GM12873 (cell line): Measurements from ENCODE around the gene CCKAR.

Source experiments
- TF ChIP-seq, protein P1 (sequence below): IDR thresholded peaks from 2 replicates; pipeline ENCODE4 v1.5.1; 2012; ENCODE audit warnings: low read depth, mild to moderate bottlenecking, moderate library complexity, low read length, control low read depth; ENCODE audit not compliant: insufficient read depth; ENCODE audit errors: missing control alignments

CCKAR gene

DNA sequence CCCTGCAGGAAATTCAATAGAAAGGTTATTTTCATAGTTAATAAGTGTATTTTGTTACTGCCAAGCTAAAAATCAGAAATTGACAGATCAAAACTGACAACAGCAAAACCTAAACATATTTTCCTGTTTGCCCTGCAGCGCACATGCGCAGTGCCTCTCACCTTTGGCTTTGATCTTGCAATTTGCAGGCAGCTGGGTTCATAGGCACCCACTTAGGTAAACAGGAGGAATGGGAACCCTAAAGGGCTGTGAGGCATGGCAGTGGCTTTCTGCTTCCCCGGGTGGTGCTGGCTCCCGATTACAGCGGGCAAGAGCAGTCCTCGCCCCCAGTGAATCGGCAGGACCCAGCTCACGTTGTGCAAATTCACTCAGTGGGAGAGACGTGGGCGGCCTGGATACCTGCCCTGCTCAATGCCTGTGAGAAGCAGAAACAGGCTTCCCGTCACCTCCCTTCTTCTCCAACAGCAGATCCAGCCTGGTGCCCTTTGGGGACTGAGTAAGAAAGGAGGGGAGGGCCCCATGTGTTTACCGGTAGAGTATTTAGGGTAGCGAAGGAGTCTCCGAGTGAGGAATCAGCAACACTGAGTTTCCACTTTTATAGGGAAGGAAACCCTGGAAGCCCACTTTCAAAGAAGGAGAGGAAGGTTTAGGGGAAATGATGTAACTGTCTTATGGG is 25.7 kb downstream of the CCKAR start:
- TF ChIP-seq, protein P1, sequence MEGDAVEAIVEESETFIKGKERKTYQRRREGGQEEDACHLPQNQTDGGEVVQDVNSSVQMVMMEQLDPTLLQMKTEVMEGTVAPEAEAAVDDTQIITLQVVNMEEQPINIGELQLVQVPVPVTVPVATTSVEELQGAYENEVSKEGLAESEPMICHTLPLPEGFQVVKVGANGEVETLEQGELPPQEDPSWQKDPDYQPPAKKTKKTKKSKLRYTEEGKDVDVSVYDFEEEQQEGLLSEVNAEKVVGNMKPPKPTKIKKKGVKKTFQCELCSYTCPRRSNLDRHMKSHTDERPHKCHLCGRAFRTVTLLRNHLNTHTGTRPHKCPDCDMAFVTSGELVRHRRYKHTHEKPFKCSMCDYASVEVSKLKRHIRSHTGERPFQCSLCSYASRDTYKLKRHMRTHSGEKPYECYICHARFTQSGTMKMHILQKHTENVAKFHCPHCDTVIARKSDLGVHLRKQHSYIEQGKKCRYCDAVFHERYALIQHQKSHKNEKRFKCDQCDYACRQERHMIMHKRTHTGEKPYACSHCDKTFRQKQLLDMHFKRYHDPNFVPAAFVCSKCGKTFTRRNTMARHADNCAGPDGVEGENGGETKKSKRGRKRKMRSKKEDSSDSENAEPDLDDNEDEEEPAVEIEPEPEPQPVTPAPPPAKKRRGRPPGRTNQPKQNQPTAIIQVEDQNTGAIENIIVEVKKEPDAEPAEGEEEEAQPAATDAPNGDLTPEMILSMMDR = no peak

DNA sequence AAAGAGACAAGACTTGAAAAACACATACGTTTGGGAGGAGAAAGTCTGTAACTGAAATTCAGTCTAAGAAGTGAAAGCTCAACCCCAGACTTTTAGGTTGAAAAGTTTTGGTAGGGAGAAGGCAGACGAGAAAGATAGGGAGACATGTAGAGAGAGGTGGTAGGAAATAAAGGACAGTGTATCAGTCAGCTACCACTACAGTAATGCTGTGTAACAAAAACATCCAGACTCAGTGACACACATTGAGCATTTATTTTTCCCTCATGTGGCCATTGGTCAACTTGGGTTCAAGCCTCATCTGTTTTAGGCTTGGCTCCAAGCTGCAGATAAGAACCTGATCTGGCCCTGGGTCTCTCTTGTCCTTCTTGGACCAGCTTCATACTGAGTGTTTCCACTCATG is 26.9 kb downstream of the CCKAR start:
- TF ChIP-seq, protein P1 = no peak

DNA sequence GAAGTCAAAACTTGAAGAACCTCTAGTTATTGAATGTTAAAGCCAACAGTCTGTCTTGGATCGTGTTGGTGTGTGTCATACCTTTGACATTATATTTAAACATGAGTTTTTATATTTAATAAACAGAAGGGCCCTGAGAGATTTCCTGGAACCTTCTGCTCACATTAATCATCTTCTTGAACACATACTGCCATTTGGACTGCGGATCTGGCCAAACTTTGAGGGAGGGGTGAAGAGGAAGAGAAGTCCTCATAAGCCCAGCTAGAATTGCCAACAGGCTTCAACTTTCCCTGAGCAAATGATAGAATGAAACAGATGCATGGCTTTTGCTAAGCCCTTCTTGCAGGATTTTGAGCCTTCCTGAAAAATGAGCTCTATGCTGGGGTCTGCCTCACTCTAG is 27.4 kb downstream of the CCKAR start:
- TF ChIP-seq, protein P1 = no peak

DNA sequence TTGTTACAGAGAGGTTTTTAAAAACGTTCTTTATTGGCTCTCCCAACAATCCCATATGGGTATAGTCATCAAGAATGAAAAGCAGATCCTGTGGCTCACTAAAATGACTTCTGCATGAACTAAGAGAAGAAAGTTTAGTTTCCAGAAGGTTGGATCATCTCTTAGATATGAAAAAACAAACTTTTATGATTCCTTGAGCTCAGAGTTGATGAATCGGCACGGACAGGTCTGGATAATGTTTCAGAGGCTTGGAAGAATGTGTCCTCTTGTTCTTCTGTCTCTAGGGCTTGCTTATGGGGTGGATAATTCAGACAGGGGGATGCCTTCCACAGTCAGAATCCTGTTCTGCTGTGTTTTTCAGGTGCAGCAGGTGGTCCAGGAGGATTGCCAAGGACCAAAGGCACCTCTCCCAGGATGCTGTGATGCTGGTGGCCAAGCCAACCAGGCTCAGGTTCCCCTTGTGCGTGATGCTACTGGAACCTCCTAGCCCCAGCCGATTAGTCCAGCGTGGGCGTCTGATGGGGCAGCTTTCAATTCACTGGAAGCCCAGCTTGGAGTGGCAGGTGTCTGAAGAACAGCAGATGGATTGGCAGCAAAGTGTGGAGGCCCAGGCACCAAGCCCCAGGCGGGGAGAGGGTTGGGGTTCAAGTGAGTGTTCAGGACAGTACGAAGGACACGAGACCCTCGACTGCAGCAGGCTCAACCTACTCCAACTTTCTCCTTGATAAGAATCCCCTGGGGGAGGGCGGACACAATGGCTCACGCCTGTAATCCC is 30.3 kb downstream of the CCKAR start:
- TF ChIP-seq, protein P1 = no peak

DNA sequence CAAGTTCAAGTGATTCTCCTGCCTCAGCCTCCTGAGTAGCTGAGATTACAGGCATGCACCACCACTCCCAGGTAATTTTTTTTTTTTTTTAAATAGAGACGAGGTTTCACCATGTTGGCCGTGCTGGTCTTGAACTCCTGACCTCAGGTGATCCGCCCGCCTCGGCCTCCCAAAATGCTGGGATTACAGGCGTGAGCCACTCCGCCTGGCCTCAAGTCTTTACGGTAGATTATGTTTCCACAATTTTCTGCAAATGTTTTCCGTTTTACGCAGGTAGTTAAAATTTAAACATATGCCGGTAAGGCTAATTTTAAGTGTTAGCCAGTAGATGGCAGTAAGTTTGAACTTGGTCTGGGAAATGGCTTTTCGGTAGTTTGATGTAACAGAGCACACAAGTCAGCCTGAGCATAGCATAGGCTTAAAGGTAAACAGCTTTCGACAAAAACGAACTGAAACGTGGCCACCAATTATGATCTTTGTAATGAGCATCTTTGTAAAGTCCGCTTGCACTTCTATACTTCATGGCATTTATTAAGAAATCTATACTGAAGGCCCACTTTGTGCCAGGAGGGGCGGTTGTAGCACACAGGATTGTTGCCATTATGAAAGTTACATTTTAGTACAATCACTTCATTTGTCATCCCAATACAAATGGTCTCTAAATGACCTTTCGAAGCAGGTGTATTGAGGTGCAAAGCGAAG is 31.1 kb downstream of the CCKAR start:
- TF ChIP-seq, protein P1 = peak; percentile 67

DNA sequence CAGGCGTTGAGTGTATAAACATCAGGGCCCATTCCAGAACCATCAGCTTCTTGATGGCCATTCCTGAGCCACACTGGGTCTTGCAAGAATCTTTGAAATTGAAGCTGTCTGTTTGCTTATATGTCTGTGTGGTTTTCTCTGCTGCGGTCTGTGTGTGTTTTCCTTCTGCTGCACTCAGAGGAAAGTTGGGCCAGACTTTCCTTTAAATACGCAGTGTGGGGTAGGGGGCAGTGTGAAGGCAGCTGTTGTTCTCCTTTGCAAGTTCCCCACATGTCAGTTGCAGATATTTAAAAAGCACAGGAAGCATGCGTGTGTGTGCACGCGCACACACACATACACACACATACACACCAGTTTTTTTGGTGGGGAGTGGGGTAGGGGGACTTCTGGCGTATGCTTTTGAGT is 32.1 kb downstream of the CCKAR start:
- TF ChIP-seq, protein P1 = no peak

DNA sequence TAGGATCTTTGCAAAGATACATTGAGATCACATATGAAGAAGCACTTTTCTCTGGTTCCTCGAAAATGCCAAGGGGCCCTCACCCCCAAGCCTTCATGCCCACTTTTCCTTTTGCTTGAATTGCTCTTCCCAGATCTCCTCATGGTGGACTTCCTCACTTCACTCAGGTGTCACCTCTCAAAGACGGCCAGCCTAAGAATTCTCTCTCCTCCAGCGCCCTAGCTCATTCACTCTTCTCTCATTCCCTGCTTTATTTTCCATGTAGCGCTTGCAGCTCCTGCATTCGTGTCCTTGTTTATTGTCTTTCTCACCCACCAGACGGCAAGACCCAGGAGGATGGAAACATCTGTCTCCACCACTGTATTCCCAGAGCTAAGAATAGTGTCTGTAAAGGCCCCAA is 32.9 kb downstream of the CCKAR start:
- TF ChIP-seq, protein P1 = no peak
